GM23338 (cell line): ENCODE results near the gene GRIK2. TPM values are rescaled to one million over a fixed set of nuclear protein-coding genes. Genes with fewer than 3 reads are reported as not detected.

ENCODE experiments used
- ATAC-seq: fragments of 200-7000 bp; cut with Tn5 transposase; 3 replicates; pipeline ENCODE4 v1.9.1; 2020
- DNase-seq: peaks from one replicate; pipeline ENCODE4 v3.0.0-alpha.2; 2015; ENCODE audit warnings: low spot score
- H2AFZ ChIP-seq: fragments of 200-600 bp; sonication (generic); 2 replicates; pipeline ENCODE4 v1.8.0; 2016; ENCODE audit warnings: antibody characterized with exemption, mild to moderate bottlenecking, moderate library complexity
- H3F3A ChIP-seq: fragments of 200-600 bp; sonication (generic); replicated peaks from 2 replicates; pipeline ENCODE4 v1.8.0; 2017; ENCODE audit warnings: antibody characterized with exemption, mixed run types, low read depth
- H3K27ac ChIP-seq: fragments of 200-600 bp; sonication (generic); 2 replicates; pipeline ENCODE4 v1.6.1; 2016; ENCODE audit warnings: low read depth
- H3K27me3 ChIP-seq: fragments of 200-600 bp; sonication (generic); 2 replicates; pipeline ENCODE4 v1.8.0; 2016; ENCODE audit warnings: mild to moderate bottlenecking, mixed run types, moderate library complexity; ENCODE audit not compliant: insufficient read depth
- H3K36me3 ChIP-seq: fragments of 200-600 bp; sonication (generic); 2 replicates; pipeline ENCODE4 v1.8.0; 2016; ENCODE audit warnings: mild to moderate bottlenecking; ENCODE audit not compliant: insufficient read depth
- H3K4me1 ChIP-seq: fragments of 200-600 bp; sonication (generic); 2 replicates; pipeline ENCODE4 v1.8.0; 2016; ENCODE audit warnings: mild to moderate bottlenecking, moderate library complexity; ENCODE audit not compliant: insufficient read depth
- H3K4me2 ChIP-seq: fragments of 200-600 bp; sonication (generic); 2 replicates; pipeline ENCODE4 v1.7.1; 2017; ENCODE audit warnings: mixed run types
- H3K4me3 ChIP-seq: fragments of 200-600 bp; sonication (generic); 2 replicates; pipeline ENCODE4 v1.6.1; 2016; ENCODE audit warnings: mixed run types
- H3K79me2 ChIP-seq: fragments of 200-600 bp; sonication (generic); replicated peaks from 2 replicates; pipeline ENCODE4 v1.8.0; 2017; ENCODE audit warnings: mild to moderate bottlenecking; ENCODE audit not compliant: insufficient read depth
- H3K9me2 ChIP-seq: fragments of 200-600 bp; sonication (generic); 2 replicates; pipeline ENCODE4 v1.8.0; 2017; ENCODE audit not compliant: insufficient read depth
- H4K20me1 ChIP-seq: fragments of 200-600 bp; sonication (generic); replicated peaks from 2 replicates; pipeline ENCODE4 v1.8.0; 2017; ENCODE audit warnings: mild to moderate bottlenecking; ENCODE audit not compliant: insufficient read depth
- H3K27ac Mint-ChIP-seq: 2 replicates; pipeline ENCODE4 v1.8.0; 2020; ENCODE audit warnings: inconsistent platforms, mild to moderate bottlenecking, moderate library complexity, mixed read lengths
- H3K27me3 Mint-ChIP-seq: 3 replicates; pipeline ENCODE4 v1.8.0; 2022; ENCODE audit warnings: low read depth, mild to moderate bottlenecking, moderate library complexity, mixed read lengths, inconsistent platforms; ENCODE audit not compliant: insufficient read depth, poor library complexity
- H3K36me3 Mint-ChIP-seq: 3 replicates; pipeline ENCODE4 v1.8.0; 2021; ENCODE audit warnings: low read depth, mild to moderate bottlenecking, inconsistent platforms, moderate library complexity, mixed read lengths
- H3K4me1 Mint-ChIP-seq: 3 replicates; pipeline ENCODE4 v1.8.0; 2020; ENCODE audit warnings: mild to moderate bottlenecking, inconsistent platforms, mixed read lengths
- H3K4me3 Mint-ChIP-seq: 3 replicates; pipeline ENCODE4 v1.8.0; 2021; ENCODE audit warnings: moderate library complexity, mild to moderate bottlenecking, inconsistent platforms, mixed read lengths
- H3K9me3 Mint-ChIP-seq: 3 replicates; pipeline ENCODE4 v1.8.0; 2020; ENCODE audit warnings: moderate library complexity, mild to moderate bottlenecking, inconsistent platforms, mixed read lengths
- CREB1 ChIP-seq: fragments of 250-450 bp; sonication (Bioruptor Pico); IDR thresholded peaks from 2 replicates; pipeline ENCODE4 v1.5.0; 2020; ENCODE audit warnings: low read depth, mild to moderate bottlenecking, moderate library complexity
- ETS1 ChIP-seq: IDR thresholded peaks from 2 replicates; pipeline ENCODE4 v1.6.1; 2016; ENCODE audit warnings: antibody characterized with exemption
- EZH2 ChIP-seq: fragments of 200-600 bp; sonication (generic); IDR thresholded peaks from one replicate; pipeline ENCODE4 v1.8.0; 2017; ENCODE audit warnings: antibody characterized with exemption, mild to moderate bottlenecking, low read depth; ENCODE audit not compliant: unreplicated experiment
- JUNB ChIP-seq: IDR thresholded peaks from one replicate; pipeline ENCODE4 v1.6.1; 2016; ENCODE audit warnings: antibody characterized with exemption; ENCODE audit not compliant: unreplicated experiment
- NANOG ChIP-seq: IDR thresholded peaks from 2 replicates; pipeline ENCODE4 v1.6.1; 2016; ENCODE audit warnings: antibody characterized with exemption, borderline replicate concordance
- POLR2AphosphoS5 ChIP-seq: IDR thresholded peaks from 2 replicates; pipeline ENCODE4 v1.6.1; 2016; ENCODE audit warnings: antibody characterized with exemption, low read depth
- REST ChIP-seq: IDR thresholded peaks from one replicate; pipeline ENCODE4 v1.6.1; 2018; ENCODE audit warnings: antibody characterized with exemption; ENCODE audit not compliant: unreplicated experiment
- STAT1 ChIP-seq: IDR thresholded peaks from one replicate; pipeline ENCODE4 v1.6.1; 2016; ENCODE audit warnings: antibody characterized with exemption; ENCODE audit not compliant: unreplicated experiment
- ZNF114 ChIP-seq: fragments of 250-450 bp; sonication (Bioruptor Pico); IDR thresholded peaks from 2 replicates; pipeline ENCODE4 v1.5.0; 2020; ENCODE audit warnings: mild to moderate bottlenecking, moderate library complexity
- ZNF331 ChIP-seq: fragments of 250-450 bp; sonication (Bioruptor Pico); IDR thresholded peaks from 2 replicates; pipeline ENCODE4 v1.5.0; 2020; ENCODE audit warnings: low read depth, mild to moderate bottlenecking, moderate library complexity
- ZNF462 ChIP-seq: fragments of 250-450 bp; sonication (Bioruptor Pico); IDR thresholded peaks from 2 replicates; pipeline ENCODE4 v1.5.0; 2020; ENCODE audit warnings: mild to moderate bottlenecking, moderate library complexity
- polyA plus RNA-seq: library from polyadenylated mRNA; unstranded; fragments of >200 nt; fragmentation: Nextera tagmentation; extraction: Ambion mirVana; gene quantifications from 2 replicates; pipeline ENCODE4 v1.2.1, GENCODE V29; 2016
- total RNA-seq: library from RNA; depleted of rRNA; stranded (reverse); fragments of >200 nt; shearing (Covaris generic); gene quantifications from 2 replicates; pipeline ENCODE4 v1.2.3, GENCODE V29; 2014

Gene GRIK2
- total and polyA plus RNA-seq, 2 experiments from 2014 or later: 0.73 to 3.0 TPM

GRCh38 chr6:101832371-101832770 lies 438.9 kb downstream of the GRIK2 start:
- no peak for TF ChIP-seq EZH2
- no peak for TF ChIP-seq STAT1
- peaks cover 7% of the 10 kb centered on the region; the same call in 2 of the 3 replicates for H3K9me3 Mint-ChIP-seq
- H3K4me3 Mint-ChIP-seq: no peak overlapping the region
- no peaks in the 10 kb centered on the region for H3K4me1 Mint-ChIP-seq
- H3K36me3 Mint-ChIP-seq: peaks cover 17% of the 10 kb centered on the region; the same call in 2 of the 3 replicates
- Histone ChIP-seq H3K4me3 (no peak overlapping the region), H3K36me3 (peaks cover 3% of the 10 kb centered on the region; the same call in 1 of the 2 replicates), H4K20me1 (no peaks in the 10 kb centered on the region), H3K9me2 (no peaks in the 10 kb centered on the region), H3F3A (no peaks in the 10 kb centered on the region), H3K4me1 (no peaks in the 10 kb centered on the region), H3K27ac (no peak overlapping the region), H3K4me2 (no peak overlapping the region), H3K79me2 (no peaks in the 10 kb centered on the region), H3K27me3 (no peaks in the 10 kb centered on the region), H2AFZ (peak overlapping the region; percentile 21; the same call in 1 of the 2 replicates)
- DNase-seq (no peak), ATAC-seq (no peak)
- H3K27me3 Mint-ChIP-seq: no peaks in the 10 kb centered on the region
- no peak overlapping the region for H3K27ac Mint-ChIP-seq

- H4K20me1 ChIP-seq: no peaks in the 10 kb centered on the region
- H3K4me1 Mint-ChIP-seq: no peaks in the 10 kb centered on the region
- H3K9me2 ChIP-seq: no peaks in the 10 kb centered on the region; the same call in 1 of the 2 replicates
- H3K4me3 ChIP-seq: no peak overlapping the region
- no peak overlapping the region for H2AFZ ChIP-seq
- H3K27me3 Mint-ChIP-seq: no peaks in the 10 kb centered on the region
- H3K27ac ChIP-seq: no peak overlapping the region
- no peak overlapping the region for H3K4me2 ChIP-seq
- no peaks in the 10 kb centered on the region for H3K36me3 ChIP-seq
- no peaks in the 10 kb centered on the region for H3K27me3 ChIP-seq
- no peaks in the 10 kb centered on the region for H3K36me3 Mint-ChIP-seq
- no peak for ATAC-seq
- DNase-seq: no peak
- no peaks in the 10 kb centered on the region for H3K4me1 ChIP-seq
- no peak overlapping the region for H3K4me3 Mint-ChIP-seq
- H3F3A ChIP-seq: no peaks in the 10 kb centered on the region
- no peaks in the 10 kb centered on the region for H3K79me2 ChIP-seq
- H3K27ac Mint-ChIP-seq: no peak overlapping the region
- H3K9me3 Mint-ChIP-seq: no peaks in the 10 kb centered on the region; the same call in 2 of the 3 replicates
- TF ChIP-seq ZNF462 (CRISPR knock-in tag): no peak
- no peak for TF ChIP-seq ZNF331 (CRISPR knock-in tag)
- TF ChIP-seq EZH2: no peak
- no peak for TF ChIP-seq STAT1
- TF ChIP-seq REST: no peak
- TF ChIP-seq CREB1: no peak
- no peak for TF ChIP-seq NANOG
- TF ChIP-seq ZNF114: no peak
- no peak for TF ChIP-seq ETS1
- no peak for TF ChIP-seq JUNB
- no peak for TF ChIP-seq POLR2AphosphoS5
These were observed 446.6 kb downstream of the GRIK2 start for GRCh38 chr6:101840100-101840499.
